Coronary artery (tissue), 2 donors: ENCODE data around the gene MYO6.
"Not testable (repeated sequence)": the region's sequence is repeated elsewhere in the genome, so short reads cannot be mapped to it uniquely, and the experiment has no call there.

Experiments used
- DNase-seq: peaks from one replicate; pipeline ENCODE4 v3.0.0-alpha.2; 2017; ENCODE audit warnings: low spot score
- H3K27ac ChIP-seq, 2 donors: fragments of 200-600 bp; sonication (generic); one replicate each; pipeline ENCODE4 v1.5.1; 2016 to 2019
- H3K4me3 ChIP-seq: fragments of 200-600 bp; sonication (generic); 2 replicates; pipeline ENCODE4 v1.5.1; 2016; ENCODE audit warnings: mild to moderate bottlenecking, moderate library complexity
- TF ChIP-seq, protein P1 (sequence below): fragments of 200-600 bp; sonication (generic); IDR thresholded peaks from one replicate; pipeline ENCODE4 v1.5.1; 2019; ENCODE audit warnings: antibody characterized with exemption

The MYO6 gene

DNA sequence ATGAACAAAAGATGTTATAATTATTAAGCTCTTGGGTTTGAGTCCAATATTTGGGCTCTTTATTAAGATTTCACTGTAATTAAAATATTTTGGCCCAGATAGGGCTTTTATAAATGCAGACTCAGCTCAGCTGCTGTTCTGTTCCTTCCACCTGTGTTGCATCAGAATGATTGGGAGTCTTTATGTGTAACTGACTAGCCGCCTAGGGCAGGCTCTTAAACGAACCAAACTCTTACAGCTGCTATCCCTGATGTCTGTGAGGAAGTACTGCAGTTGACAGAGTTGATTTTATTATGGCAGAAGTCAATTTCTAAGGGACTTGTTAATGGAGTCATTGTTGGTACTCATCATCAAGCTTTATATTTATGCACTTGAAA, 144.7 kb downstream of the MYO6 start:
- Histone ChIP-seq H3K4me3 (no peak overlapping the region), H3K27ac (no peak overlapping the region)
- DNase-seq = no peak
- TF ChIP-seq, protein P1, sequence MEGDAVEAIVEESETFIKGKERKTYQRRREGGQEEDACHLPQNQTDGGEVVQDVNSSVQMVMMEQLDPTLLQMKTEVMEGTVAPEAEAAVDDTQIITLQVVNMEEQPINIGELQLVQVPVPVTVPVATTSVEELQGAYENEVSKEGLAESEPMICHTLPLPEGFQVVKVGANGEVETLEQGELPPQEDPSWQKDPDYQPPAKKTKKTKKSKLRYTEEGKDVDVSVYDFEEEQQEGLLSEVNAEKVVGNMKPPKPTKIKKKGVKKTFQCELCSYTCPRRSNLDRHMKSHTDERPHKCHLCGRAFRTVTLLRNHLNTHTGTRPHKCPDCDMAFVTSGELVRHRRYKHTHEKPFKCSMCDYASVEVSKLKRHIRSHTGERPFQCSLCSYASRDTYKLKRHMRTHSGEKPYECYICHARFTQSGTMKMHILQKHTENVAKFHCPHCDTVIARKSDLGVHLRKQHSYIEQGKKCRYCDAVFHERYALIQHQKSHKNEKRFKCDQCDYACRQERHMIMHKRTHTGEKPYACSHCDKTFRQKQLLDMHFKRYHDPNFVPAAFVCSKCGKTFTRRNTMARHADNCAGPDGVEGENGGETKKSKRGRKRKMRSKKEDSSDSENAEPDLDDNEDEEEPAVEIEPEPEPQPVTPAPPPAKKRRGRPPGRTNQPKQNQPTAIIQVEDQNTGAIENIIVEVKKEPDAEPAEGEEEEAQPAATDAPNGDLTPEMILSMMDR = no peak

DNA sequence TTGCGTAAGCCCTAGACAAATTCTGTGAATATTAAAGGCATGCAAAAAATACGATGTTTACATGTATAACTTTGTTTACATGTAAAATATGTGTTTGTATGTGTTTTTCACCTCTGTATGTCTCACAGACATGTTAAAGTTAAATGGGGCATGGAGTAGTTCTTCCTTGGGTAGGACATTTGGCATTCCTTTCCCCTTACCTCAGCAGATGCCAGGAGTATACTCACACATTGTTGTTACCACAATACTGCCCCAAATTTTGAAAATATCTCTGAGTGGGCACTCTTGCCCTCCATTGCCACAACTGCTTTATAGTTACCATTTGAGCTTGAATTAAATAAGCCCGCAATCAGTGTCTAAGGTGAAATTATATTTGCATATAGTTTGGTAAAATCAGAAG, 147.5 kb downstream of the MYO6 start:
- Histone ChIP-seq H3K4me3 (no peak overlapping the region), H3K27ac (no peak overlapping the region)
- TF ChIP-seq, protein P1 = no peak
- no peak for DNase-seq

DNA sequence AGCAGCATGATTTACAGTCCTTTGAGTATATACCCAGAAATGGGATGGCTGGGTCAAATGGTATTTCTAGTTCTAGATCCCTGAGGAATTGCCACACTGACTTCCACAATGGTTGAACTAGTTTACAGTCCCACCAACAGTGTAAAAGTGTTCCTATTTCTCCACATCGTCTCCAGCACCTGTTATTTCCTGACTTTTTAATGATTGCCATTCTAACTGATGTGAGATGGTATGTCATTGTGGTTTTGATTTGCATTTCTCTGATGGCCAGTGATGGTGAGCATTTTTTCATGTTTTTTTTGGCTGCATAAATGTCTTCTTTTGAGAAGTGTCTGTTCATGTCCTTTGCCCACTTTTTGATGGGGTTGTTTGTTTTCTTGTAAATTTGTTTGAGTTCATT, 151.2 kb downstream of the MYO6 start:
- H3K27ac ChIP-seq, H3K4me3 ChIP-seq, DNase-seq: not testable (repeated sequence)

DNA sequence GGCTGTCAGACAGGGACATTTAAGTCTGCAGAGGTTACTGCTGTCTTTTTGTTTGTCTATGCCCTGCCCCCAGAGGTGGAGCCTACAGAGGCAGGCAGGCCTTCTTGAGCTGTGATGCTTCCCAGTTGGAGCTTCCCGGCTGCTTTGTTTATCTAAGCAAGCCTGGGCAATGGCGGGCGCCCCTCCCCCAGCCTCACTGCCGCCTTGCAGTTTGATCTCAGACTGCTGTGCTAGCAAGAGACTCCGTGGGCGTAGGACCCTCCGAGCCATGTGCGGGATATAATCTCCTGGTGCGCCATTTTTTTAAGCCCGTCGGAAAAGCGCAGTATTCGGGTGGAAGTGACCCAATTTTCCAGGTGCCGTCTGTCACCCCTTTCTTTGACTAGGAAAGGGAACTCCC, 156.1 kb downstream of the MYO6 start:
- DNase-seq, H3K27ac ChIP-seq, H3K4me3 ChIP-seq: not testable (repeated sequence)

DNA sequence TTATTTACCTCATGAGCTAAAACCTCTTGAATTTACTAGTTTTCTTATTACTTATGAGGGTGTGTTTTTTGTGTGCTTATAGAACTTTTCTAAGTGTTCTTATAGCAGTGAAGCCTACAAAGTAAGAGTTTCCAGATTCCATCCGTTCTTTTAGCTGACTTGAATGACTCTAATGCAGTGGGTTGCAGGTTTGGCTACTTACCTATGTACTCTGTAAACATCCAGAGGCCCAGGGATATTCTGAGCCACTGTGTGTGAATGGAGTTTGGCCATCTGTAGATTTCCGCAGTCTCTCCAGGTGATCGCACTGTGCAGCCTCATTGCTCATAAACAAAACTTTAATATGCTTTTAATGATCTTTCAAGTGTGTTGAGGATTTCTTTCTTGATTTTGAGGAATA, 157.8 kb downstream of the MYO6 start:
- Histone ChIP-seq H3K27ac (no peak overlapping the region), H3K4me3 (no peak overlapping the region)
- TF ChIP-seq, protein P1 = no peak
- no peak for DNase-seq

DNA sequence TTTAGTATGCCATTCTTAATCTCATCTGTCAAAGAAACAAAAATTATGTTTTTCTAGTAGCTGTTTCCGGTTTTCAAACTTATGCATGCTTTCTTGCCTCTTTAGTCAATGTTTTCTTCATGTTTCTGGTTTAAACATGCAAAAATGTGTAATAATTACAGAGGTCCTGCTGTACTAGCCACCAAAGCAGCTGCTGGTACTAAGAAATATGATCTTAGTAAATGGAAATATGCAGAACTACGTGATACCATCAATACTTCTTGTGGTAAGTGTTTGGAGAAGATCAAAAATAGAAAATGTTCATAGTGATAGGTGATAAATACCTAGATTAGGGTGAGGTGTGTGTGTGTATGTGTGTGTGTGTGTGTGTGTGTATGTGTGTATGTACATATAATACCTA, 158.4 kb downstream of the MYO6 start:
- Histone ChIP-seq H3K27ac (no peak overlapping the region), H3K4me3 (no peak overlapping the region)
- no peak for DNase-seq
- TF ChIP-seq, protein P1 = no peak

DNA sequence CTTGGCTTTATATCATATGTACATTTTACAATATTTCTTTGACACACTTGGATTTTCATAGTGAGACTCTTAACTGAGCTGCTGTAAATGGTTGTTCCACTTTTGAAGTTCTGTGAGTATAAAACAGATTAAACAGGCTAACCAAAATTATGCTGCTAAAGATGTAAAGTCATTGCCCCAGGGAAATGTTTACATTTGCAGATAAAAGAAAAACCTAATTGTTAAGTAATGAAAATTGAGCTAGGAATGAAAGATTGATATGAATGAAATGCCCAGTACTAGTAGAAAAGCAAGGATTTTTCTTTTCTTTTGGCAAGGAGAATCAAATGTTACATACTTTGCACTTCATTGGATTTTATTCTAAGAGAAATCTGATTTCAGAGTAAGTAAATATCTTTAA, 164.0 kb downstream of the MYO6 start:
- Histone ChIP-seq H3K4me3 (no peak overlapping the region), H3K27ac (no peak overlapping the region)
- no peak for DNase-seq
- TF ChIP-seq, protein P1 = no peak

DNA sequence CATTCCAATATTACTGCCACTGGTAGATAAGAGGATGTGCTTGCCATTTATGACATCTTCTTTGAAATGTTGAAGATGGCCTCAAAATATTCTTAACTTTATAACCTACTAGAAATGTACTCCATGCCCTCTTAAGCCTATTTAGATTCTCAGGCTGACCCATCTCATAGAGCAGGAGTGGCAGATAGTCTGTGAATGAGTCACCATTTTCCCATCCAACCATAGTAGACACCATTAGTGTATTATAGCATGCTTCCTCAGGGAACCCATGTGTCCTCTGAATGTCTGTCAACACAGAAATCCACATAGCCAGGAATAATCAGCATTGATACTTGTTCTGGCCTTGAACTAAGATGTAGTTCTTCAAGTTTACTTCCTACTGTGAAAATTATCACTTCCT, 173.2 kb downstream of the MYO6 start:
- TF ChIP-seq, protein P1 = no peak
- Histone ChIP-seq H3K27ac (no peak overlapping the region), H3K4me3 (no peak overlapping the region)
- DNase-seq = no peak
